HG02840 (cell line): ENCODE results near the gene SPINK5.

Source experiments
- ATAC-seq: cut with Tn5 transposase; IDR thresholded peaks from one replicate; pipeline ENCODE4 v1.9.1; 2021; ENCODE audit warnings: mild to moderate bottlenecking, moderate library complexity, moderate number of reproducible peaks; ENCODE audit not compliant: unreplicated experiment, low FRiP score

The SPINK5 gene

DNA sequence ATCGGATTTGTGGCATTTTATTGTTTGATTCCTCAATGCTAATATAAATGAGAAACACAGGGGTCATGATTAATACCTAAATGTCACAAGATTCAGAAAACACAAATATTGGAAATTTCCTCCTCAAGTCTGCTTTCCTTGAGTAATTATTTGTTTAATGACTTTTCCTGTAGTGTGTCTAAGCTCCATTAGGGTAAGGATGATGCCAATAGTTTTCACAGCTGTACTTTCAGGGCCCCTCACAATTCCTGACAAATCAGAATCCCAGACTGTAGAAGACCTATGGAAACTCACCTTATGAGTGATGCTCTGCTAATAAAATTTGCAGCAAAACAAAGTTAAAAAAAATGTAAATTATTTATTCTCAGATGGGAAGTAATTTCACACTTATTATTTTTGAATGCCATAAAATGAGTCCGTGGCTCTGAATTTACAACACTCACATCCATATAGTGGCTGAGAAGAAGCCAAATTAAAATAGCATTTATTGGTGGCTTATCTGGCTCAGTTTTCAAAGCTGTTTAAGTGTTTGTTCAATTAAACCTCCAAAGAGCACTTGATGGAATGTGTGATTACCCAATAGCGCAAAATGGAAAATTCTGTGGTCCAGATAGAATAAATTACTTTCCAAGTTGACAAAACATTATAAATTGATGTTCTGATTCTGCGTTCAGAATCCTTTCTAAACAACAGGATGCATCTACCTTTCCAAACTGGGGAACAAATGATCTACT is 102.9 kb downstream of the SPINK5 start:
- ATAC-seq: no peak

GRCh38 chr5:148168246-148168645 is 104.5 kb downstream of the SPINK5 start, which contains the start of gene SPINK14:
Gene SPINK14, plus strand, starts transcription at chr5:148168546. Its CDS starts 1,187 bp downstream, at chr5:148169733.
- ATAC-seq: no peak

GRCh38 chr5:148172377-148172776 is 108.6 kb downstream of the SPINK5 start:
- no peak for ATAC-seq

DNA sequence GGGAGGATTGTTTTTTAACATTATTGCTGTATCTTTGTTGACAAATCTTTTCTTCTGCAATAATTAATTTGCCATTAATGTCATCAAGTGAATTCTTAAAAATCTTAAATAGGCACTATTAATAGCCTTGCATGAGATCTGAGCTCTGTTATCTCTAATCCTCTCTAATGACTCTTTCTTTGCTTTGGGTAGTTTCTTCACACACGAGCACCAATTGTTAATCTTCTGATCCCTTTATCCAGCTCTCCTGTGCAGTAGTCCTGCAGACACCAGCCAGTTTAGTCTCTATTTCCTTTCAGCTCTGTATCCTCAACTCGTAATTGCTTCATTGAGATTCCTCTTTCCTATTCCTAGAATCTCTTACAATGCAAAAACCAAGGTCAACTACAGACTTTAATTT is 112.7 kb downstream of the SPINK5 start:
- no peak for ATAC-seq

GRCh38 chr5:148177207-148177606 is 113.4 kb downstream of the SPINK5 start:
- ATAC-seq: no peak

DNA sequence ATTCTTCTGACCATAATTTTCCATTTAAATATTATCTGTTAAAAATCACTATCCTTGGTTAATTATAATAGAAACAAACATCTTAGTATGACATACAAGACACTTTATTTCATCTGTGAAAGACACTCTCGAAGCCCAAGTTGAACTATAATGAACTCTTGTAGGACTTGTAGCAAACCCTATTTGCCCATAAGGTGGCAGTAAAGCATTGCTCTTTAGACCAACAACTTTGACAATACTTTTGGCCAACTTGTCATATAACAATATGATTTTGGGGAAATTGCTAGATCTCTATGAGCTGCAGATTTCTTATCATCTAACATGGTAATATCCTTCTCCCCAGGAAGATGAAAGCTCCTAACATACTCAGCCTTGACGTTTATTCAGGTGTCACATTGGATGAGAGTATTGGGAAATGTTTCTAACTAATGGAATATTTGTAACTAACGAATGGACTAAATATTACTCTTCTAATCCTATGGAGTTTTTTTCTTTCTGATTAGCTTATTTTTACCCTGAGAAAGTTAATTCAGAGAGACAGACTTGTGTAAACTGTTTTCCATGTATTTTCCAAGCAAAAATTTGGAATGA is 115.5 kb downstream of the SPINK5 start:
- no peak for ATAC-seq

- ATAC-seq: no peak
Measured at GRCh38 chr5:148186248-148187003, 122.6 kb downstream of the SPINK5 start.
